Measurements from ENCODE around the gene STK40. TPM values are rescaled to one million over a fixed set of nuclear protein-coding genes. Genes with fewer than 3 reads are reported as not detected.

Gene STK40, protein sequence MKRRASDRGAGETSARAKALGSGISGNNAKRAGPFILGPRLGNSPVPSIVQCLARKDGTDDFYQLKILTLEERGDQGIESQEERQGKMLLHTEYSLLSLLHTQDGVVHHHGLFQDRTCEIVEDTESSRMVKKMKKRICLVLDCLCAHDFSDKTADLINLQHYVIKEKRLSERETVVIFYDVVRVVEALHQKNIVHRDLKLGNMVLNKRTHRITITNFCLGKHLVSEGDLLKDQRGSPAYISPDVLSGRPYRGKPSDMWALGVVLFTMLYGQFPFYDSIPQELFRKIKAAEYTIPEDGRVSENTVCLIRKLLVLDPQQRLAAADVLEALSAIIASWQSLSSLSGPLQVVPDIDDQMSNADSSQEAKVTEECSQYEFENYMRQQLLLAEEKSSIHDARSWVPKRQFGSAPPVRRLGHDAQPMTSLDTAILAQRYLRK
- 42.0 and 45.0 TPM in 2 replicates for total RNA-seq
- long read RNA-seq, partial matches to known transcripts, result 0 of 12 reads
- long read RNA-seq, other reads (novel, unspliced or antisense), result 11 of 12 reads

DNA sequence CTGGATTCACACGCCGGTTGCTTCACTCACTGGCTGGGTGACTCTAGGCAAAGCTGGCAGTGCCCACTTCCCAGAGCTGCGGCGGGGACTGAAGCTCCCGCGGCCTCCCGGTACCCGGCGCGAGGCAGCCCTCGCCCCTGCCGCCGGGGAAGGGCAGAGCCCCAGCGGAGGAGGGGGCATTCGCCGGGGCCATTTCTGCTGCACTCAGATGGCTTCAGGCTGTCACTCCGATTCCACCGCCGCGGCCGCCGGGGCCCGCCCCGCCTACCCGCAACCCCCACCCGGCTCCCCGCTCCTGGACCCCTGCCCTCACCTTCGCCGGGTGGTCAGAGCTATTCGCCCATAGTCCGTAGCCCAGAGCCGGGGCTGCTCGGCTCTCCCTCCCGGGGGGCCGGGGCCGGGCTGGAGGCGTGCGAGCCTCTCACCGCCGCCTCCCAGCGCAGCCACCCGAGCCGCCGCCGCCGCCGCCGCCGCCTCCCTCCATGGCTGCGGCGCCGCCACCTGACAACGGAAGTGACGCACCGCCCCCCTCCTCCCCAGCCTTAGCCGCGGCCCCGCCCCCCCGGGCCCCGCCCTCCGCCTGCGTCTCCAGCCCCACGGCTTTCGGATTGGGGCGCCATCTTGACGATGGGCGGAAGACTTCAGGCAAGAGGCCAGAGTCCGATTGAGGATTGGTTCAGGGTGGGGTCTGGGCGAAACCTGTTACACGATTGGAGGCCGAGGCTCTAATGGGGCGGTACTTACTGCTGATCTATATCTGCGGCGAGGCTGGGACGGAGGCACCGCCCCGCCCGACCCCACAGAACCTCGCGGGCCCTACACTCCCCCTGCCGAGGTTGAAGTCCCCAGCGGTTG lies at the start of gene STK40:
Gene STK40, minus strand, starts transcription at position 515 of the 855 bp plus-strand sequence. CDS start 24,592 bp downstream, outside the sequence.
- peaks cover 45% of the 10 kb centered on the region for H3K4me1 Mint-ChIP-seq (ENCODE audit: unreplicated experiment)
- no peaks in the 10 kb centered on the region for H3K9me3 Mint-ChIP-seq (ENCODE audit: unreplicated experiment)
- peak within 1 kb of the TSS; percentile 100 for H3K27ac Mint-ChIP-seq (ENCODE audit: unreplicated experiment)
- H3K4me3 Mint-ChIP-seq (ENCODE audit: unreplicated experiment), result peak within 1 kb of the TSS; percentile 90
- TF ChIP-seq, protein P1, sequence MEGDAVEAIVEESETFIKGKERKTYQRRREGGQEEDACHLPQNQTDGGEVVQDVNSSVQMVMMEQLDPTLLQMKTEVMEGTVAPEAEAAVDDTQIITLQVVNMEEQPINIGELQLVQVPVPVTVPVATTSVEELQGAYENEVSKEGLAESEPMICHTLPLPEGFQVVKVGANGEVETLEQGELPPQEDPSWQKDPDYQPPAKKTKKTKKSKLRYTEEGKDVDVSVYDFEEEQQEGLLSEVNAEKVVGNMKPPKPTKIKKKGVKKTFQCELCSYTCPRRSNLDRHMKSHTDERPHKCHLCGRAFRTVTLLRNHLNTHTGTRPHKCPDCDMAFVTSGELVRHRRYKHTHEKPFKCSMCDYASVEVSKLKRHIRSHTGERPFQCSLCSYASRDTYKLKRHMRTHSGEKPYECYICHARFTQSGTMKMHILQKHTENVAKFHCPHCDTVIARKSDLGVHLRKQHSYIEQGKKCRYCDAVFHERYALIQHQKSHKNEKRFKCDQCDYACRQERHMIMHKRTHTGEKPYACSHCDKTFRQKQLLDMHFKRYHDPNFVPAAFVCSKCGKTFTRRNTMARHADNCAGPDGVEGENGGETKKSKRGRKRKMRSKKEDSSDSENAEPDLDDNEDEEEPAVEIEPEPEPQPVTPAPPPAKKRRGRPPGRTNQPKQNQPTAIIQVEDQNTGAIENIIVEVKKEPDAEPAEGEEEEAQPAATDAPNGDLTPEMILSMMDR (IDR thresholded peaks at IDR 0.05), result no peak
- no peaks in the 10 kb centered on the region for H3K27me3 Mint-ChIP-seq (ENCODE audit: unreplicated experiment)
- peak; percentile 99 for DNase-seq (ENCODE audit: extremely low spot score, unreplicated experiment)
- H3K36me3 Mint-ChIP-seq (ENCODE audit: unreplicated experiment), result peaks cover 8% of the 10 kb centered on the region

DNA sequence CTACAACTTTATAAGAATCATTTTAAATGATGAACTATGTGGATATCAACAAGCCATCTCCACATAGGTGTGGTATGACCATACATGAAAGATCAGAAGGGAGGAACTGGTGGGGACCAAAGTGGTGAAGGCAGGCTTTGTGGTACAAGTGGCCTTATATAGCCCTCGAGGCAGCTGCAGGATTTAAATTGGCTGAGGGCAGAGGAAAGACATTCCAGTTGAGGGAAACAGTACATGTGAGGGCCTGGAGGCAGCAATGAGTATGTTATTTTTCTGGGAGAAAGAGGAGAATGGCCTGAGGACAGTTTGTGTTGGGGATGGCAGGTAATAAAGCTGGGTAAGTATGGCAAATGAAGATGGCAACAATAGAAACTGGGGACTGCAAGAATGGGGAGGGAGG lies 47.4 kb upstream of the STK40 start:
- Mint-ChIP-seq H3K36me3 (ENCODE audit: unreplicated experiment) (peaks cover 14% of the 10 kb centered on the region), H3K4me3 (ENCODE audit: unreplicated experiment) (no peak overlapping the region), H3K9me3 (ENCODE audit: unreplicated experiment) (no peaks in the 10 kb centered on the region), H3K4me1 (ENCODE audit: unreplicated experiment) (peaks cover 3% of the 10 kb centered on the region), H3K27ac (ENCODE audit: unreplicated experiment) (no peak overlapping the region), H3K27me3 (ENCODE audit: unreplicated experiment) (no peaks in the 10 kb centered on the region)
- no peak for DNase-seq (ENCODE audit: extremely low spot score, unreplicated experiment)
- TF ChIP-seq, protein P1 (IDR thresholded peaks at IDR 0.05), result no peak

DNA sequence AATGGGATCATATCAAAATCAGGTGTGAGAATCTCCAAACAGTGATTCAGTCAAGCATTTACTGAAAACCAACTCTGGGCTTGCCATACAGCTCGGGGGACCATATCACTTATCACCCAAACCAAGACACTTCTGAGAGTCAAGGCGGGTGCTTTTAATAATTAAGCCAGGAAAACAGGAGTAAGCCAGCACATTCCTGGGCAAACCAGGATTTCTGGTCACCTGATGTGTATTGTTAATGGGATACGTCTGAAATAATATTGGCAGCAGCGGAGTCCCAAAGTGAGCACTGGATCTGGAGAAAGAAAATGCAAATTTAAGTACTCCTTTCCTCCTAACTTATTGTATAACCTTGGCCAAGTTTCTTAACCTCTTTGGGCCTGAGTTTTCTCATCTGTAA lies 46.9 kb upstream of the STK40 start:
- no peak for DNase-seq (ENCODE audit: extremely low spot score, unreplicated experiment)
- no peaks in the 10 kb centered on the region for H3K27me3 Mint-ChIP-seq (ENCODE audit: unreplicated experiment)
- peaks cover 3% of the 10 kb centered on the region for H3K4me1 Mint-ChIP-seq (ENCODE audit: unreplicated experiment)
- TF ChIP-seq, protein P1 (IDR thresholded peaks at IDR 0.05), result no peak
- peaks cover 14% of the 10 kb centered on the region for H3K36me3 Mint-ChIP-seq (ENCODE audit: unreplicated experiment)
- no peaks in the 10 kb centered on the region for H3K9me3 Mint-ChIP-seq (ENCODE audit: unreplicated experiment)
- no peak overlapping the region for H3K4me3 Mint-ChIP-seq (ENCODE audit: unreplicated experiment)
- no peak overlapping the region for H3K27ac Mint-ChIP-seq (ENCODE audit: unreplicated experiment)

DNA sequence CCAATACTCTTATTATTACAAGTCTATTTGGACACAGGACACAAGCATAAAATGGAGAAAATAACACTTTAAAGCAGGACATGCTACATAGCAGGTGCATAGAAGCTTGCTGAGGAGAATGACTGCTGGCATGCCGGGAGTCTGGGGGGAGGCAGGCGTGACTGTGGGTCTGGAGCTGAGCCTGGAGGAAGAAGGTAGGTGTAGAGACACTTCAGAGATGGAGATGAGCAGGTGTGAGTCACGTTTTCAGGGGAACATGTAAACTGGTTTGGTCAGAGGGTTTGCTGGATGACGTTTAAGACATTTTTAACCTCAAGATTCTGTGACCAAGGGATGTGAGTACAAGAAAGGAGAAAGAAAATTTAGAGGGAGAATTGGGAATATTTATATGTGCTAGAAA lies 40.1 kb upstream of the STK40 start:
- H3K27ac Mint-ChIP-seq (ENCODE audit: unreplicated experiment), result no peak overlapping the region
- no peak for DNase-seq (ENCODE audit: extremely low spot score, unreplicated experiment)
- no peak overlapping the region for H3K4me3 Mint-ChIP-seq (ENCODE audit: unreplicated experiment)
- H3K36me3 Mint-ChIP-seq (ENCODE audit: unreplicated experiment), result peaks cover 6% of the 10 kb centered on the region
- TF ChIP-seq, protein P1 (IDR thresholded peaks at IDR 0.05), result no peak
- peaks cover under 1% of the 10 kb centered on the region for H3K4me1 Mint-ChIP-seq (ENCODE audit: unreplicated experiment)
- H3K9me3 Mint-ChIP-seq (ENCODE audit: unreplicated experiment), result no peaks in the 10 kb centered on the region
- no peaks in the 10 kb centered on the region for H3K27me3 Mint-ChIP-seq (ENCODE audit: unreplicated experiment)

Measured in osteocyte (in vitro differentiated cells).